GM12801 (cell line): ENCODE results near the gene DRG1.

ENCODE experiments used
- TF ChIP-seq, protein P1 (sequence below): IDR thresholded peaks from one replicate; pipeline ENCODE4 v1.5.1; 2011; ENCODE audit warnings: control low read depth; ENCODE audit not compliant: insufficient read length; ENCODE audit errors: extremely low read depth

Gene DRG1, protein sequence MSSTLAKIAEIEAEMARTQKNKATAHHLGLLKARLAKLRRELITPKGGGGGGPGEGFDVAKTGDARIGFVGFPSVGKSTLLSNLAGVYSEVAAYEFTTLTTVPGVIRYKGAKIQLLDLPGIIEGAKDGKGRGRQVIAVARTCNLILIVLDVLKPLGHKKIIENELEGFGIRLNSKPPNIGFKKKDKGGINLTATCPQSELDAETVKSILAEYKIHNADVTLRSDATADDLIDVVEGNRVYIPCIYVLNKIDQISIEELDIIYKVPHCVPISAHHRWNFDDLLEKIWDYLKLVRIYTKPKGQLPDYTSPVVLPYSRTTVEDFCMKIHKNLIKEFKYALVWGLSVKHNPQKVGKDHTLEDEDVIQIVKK

DNA sequence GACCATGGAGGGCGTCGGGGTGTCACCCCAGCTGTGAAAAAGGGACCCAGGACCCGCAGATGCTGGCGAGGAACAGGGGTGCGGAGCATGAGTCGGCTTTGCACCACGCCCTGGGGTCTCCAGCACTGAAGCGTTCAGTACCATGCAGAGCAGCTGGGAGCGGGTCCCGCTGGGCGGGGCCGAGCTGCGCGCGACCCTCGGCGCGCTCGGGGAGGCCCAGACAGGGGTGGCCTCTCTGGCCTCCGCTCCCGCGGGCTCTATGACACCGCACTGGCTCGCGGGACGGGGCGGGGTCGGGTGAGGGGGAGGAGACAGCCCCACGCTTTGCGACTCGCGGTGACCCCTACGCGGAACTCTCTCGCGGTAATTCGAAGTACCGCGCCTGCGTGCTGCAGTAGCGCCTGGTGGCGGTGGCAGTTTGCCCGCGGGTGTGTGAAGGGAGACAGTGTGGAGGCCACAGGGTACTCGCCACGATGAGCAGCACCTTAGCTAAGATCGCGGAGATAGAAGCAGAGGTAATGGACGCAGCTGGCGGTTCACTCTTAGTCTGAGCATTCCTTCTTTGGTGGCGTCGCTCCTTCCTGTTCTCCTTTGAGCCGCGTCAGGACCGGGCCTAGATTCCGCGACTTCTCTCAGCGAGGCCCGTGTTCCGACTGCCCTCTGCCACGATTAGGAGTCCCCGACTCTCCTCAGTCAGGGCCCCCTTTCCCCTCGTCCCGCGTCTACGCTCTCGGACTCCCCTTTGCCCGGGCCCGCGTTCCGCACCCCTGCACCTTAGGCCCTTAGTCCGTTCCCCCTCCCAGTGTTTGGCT lies at the start of gene DRG1:
Gene DRG1 (plus strand): TSS at position 394 of the 812 bp plus-strand sequence. CDS start 80 bp downstream, at position 474.
- TF ChIP-seq, protein P1, sequence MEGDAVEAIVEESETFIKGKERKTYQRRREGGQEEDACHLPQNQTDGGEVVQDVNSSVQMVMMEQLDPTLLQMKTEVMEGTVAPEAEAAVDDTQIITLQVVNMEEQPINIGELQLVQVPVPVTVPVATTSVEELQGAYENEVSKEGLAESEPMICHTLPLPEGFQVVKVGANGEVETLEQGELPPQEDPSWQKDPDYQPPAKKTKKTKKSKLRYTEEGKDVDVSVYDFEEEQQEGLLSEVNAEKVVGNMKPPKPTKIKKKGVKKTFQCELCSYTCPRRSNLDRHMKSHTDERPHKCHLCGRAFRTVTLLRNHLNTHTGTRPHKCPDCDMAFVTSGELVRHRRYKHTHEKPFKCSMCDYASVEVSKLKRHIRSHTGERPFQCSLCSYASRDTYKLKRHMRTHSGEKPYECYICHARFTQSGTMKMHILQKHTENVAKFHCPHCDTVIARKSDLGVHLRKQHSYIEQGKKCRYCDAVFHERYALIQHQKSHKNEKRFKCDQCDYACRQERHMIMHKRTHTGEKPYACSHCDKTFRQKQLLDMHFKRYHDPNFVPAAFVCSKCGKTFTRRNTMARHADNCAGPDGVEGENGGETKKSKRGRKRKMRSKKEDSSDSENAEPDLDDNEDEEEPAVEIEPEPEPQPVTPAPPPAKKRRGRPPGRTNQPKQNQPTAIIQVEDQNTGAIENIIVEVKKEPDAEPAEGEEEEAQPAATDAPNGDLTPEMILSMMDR: no peak

DNA sequence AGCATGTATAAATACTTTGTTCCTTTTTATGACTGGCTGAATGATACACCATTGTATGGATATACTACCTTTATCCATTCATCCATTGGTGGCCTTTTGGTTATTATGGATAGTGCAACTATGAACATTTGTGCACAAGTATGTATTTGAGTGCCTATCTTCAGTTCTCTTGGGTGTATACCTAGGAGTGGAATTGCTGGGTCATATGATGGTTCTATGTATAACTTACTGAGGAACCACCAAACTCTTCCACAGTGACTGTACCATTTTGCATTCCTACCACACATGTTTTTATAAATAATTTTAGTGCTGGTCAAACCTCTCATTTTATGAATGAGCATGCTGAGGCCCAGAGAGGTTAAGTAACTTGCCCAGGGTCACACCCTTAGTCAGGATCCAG lies 49.4 kb upstream of the DRG1 start:
- TF ChIP-seq, protein P1: no peak

DNA sequence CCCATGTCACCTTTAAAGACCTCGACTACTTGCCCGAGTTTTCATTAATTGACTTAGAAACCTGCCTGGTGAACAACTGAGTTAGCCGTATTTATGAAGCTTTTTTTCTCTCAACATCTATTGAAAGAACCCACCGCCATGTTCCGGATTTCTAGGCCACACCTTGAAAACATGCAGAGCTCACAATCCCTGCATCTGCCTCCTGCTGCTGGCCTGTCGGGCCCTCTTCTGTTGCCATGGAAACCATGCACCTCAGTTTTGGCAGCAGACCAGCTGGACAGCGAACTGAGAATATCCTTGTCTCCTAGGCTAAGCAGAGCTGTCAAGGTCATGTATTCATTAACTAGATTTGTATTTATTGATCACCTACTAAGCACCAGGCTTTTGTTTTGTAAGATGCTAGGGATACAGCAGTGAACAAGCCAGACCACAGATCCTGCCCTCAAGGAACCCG lies 49.0 kb upstream of the DRG1 start:
- TF ChIP-seq, protein P1: no peak

DNA sequence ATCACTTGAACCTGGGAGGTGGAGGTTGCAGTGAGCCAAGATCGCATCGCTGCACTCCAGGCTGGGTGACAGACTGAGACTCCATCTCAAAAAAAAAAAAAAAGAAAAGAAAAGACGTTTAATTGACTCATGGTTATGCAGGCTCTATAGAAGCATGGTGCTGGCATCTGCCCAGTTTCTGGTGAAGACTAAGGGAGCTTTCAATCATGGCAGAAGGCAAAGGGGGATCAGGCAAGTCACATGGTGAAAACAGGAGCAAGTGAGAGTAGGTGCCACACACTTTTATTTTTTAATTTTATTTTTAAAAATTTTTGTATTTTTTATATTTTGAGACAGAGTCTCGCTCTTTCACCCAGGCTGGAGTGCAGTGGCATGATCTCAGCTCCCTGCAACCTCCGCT lies 44.9 kb upstream of the DRG1 start:
- TF ChIP-seq, protein P1: no peak

DNA sequence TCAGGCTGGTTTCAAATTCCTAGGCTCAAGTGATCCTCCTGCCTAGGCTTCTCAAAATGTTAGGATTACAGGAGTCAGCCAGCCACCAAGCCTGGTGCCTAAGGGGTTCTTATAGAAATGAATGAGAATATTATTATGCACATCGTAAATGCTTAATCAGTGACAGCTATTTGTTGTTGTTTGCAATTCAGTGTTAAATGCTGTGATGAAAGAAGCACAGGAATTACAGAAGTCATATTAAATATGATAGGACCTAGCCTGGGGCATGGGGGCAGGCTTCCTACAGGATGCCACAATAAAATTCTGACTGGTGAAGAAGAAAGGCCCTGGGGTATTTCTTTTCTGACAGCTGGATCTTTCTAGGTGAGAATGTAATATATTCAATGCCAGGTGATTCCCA lies 39.4 kb upstream of the DRG1 start:
- TF ChIP-seq, protein P1: no peak

DNA sequence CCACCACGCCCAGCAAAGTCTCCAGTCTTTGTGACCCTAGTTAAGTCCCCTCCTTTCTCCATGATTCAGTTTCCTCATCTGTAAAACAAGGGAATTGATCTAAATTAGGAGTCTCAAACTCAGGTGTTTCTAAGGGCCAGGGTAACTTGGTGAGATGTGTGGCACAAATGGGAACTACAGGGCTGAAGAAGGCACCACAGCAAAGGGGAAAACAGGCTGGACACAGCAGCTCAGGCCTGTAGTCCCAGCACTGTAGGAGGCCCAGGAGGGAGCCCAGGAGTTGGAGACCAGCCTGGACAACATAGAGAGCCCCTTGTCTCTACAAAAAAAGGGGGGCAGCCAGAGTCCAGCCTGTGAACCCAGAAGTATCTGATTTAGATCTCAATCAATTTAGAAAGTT lies 37.7 kb upstream of the DRG1 start:
- TF ChIP-seq, protein P1: no peak

DNA sequence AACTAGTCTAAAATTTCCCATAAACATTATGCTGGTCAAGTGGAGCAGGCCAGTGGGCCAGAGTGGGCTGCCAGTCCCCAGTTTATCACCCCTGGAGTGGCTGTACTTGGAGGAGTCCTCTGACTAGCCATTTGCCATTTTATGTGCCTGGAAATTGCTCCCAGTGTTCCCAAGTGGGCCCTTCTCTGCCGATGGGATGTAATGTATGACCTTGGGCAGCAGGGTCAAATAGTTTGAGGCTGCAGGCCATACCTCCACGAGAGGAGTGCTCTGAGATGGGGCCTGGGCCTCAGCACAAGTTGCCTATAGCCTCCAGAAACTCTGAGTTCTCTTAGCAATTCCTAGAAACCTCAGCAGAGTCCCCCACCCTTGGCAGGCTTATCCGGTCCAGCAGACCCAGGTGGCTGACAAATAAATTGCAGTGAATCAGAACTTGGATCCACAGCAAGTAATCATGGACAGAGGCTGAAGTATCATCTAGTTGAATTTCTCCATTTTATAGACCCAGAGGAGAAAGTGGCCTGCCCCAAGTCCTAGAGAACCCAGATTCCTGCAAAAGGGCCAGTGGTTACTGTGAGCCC lies 35.4 kb upstream of the DRG1 start:
- TF ChIP-seq, protein P1: no peak
